GM12891 (cell line): ENCODE measurements around the gene PYDC2.

ENCODE experiments used
- PAX5 ChIP-seq: IDR thresholded peaks from 2 replicates; pipeline ENCODE4 v1.6.1; 2011; ENCODE audit warnings: low read length, moderate library complexity, mild to moderate bottlenecking; ENCODE audit not compliant: insufficient read depth, severe bottlenecking
- POLR2A ChIP-seq: IDR thresholded peaks from 2 replicates; pipeline ENCODE4 v1.6.1; 2011; ENCODE audit warnings: low read depth, low read length, control low read depth
- POLR2AphosphoS5 ChIP-seq: IDR thresholded peaks from 2 replicates; pipeline ENCODE4 v1.6.1; 2011; ENCODE audit warnings: low read depth, low read length, control low read depth
- POU2F2 ChIP-seq: IDR thresholded peaks from 2 replicates; pipeline ENCODE4 v1.6.1; 2011; ENCODE audit warnings: low read depth, mild to moderate bottlenecking, control low read depth, low read length, moderate library complexity
- TAF1 ChIP-seq: IDR thresholded peaks from 2 replicates; pipeline ENCODE4 v1.6.1; 2011; ENCODE audit warnings: low read depth, low read length, control low read depth

DNA sequence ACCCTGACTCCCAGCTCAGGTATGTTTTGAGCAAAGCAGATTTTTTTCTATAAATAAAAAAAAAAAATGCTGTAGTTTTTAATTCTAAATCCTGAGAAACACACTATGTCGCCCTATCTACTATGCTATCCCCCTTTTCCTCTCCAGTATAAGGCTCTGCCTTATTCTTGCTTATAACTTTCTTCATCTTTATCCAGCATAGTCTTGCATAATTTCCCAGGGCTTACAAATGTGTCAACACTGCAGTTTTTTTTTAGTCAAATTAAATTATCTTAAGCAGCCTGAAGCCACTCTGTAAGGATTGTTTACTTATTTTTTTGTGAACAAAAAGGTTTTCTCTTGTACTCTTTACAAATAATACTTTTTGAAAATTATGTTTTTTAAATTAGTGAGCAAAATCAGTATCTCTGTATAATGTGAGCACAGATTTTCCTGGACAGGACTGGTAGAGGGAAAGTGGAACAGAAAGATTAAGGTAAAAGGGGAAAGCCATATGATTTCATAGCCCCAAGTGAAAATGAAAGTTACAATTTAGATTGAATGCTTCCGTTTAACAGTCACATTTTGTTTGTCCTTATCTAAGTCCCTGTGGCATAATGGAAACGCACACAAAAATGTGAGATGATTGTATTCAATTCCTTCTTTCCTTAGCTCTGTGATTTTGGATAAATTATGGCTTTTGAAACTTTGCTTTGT lies 5.6 kb upstream of the PYDC2 start:
- TF ChIP-seq TAF1 = no peak
- TF ChIP-seq POLR2A = no peak
- TF ChIP-seq POLR2AphosphoS5 = no peak
- TF ChIP-seq PAX5 = no peak
- no peak for TF ChIP-seq POU2F2
